Right lobe of liver (tissue), 6 donors: ENCODE results near the gene TNFRSF9. TPM values are rescaled to one million over a fixed set of nuclear protein-coding genes. Genes with fewer than 3 reads are reported as not detected.

ENCODE experiments used
- ATAC-seq, 4 donors: fragments of 200-7000 bp; cut with Tn5 transposase; one replicate each; pipeline ENCODE4 v1.9.1; 2020; ENCODE audit warnings: mild to moderate bottlenecking in 4 of 4, moderate library complexity in 4 of 4
- DNase-seq, 3 donors: peaks; one replicate each; pipeline ENCODE4 v3.0.0-alpha.2; 2020
- H3K27ac ChIP-seq, 3 donors: fragments of 200-600 bp; one replicate each; pipeline ENCODE4 v1.8.0; 2022
- H3K27me3 ChIP-seq, 2 donors: fragments of 200-600 bp; one replicate each; pipeline ENCODE4 v1.8.0; 2022
- H3K36me3 ChIP-seq, 4 donors: fragments of 200-600 bp; sonication (generic) in 1 of 4; one replicate each; pipeline versions ENCODE4 v1.5.1 to v1.8.0; 2017 to 2022; ENCODE audit warnings: control low read depth in 1 of 4
- H3K4me1 ChIP-seq, 4 donors: fragments of 200-600 bp; sonication (generic) in 1 of 4; one replicate each; pipeline versions ENCODE4 v1.5.1 to v1.8.0; 2017 to 2022; ENCODE audit warnings: control low read depth in 1 of 4
- H3K4me3 ChIP-seq, 3 donors: fragments of 200-600 bp; one replicate each; pipeline ENCODE4 v1.8.0; 2022
- H3K9me3 ChIP-seq, 4 donors: fragments of 200-600 bp; sonication (generic) in 1 of 4; one replicate each; pipeline versions ENCODE4 v1.5.1 to v1.8.0; 2017 to 2022; ENCODE audit warnings: control low read depth in 1 of 4
- POLR2A ChIP-seq: fragments of 450-650 bp; IDR thresholded peaks from one replicate; pipeline ENCODE4 v1.6.1; 2017; ENCODE audit warnings: antibody characterized with exemption, mild to moderate bottlenecking
- WGBS: methylation state at CpG from one replicate; pipeline ENCODE4 v1.1.6; 2018; ENCODE audit warnings: low coverage, low lambda C conversion rate; ENCODE audit not compliant: insufficient coverage; ENCODE audit errors: missing lambda C conversion rate; 5-methylcytosine and 5-hydroxymethylcytosine counted together
- intact Hi-C, 2 donors: fragments of 100-400 bp; cut with DNase I; formaldehyde crosslinking; loops; one replicate each; pipeline versions ENCODE4 v1.11.2 to v1.14.1; 2022
- total RNA-seq, 6 experiments: library from RNA; depleted of rRNA in 2 of 6; stranded (reverse); fragments of >200 nt in 2 of 6; fragmentation: NEBNext Ultra II Directional in 3 of 6; extraction: Animal tissue kit (Norgen Biotek cat#: 25700) in 3 of 6; gene quantifications; one replicate each; pipeline versions ENCODE4 v1.1.0 to v1.2.4, GENCODE V29; 2016 to 2023
- TF ChIP-seq, protein P1 (sequence below), 4 donors: fragments of 200-600 bp in 3 of 4; fragments of 450-650 bp in 1 of 4; IDR thresholded peaks; one replicate each; pipeline versions ENCODE4 v1.5.1 to v1.8.0; 2016 to 2022; ENCODE audit warnings: antibody characterized with exemption in 4 of 4, mild to moderate bottlenecking in 2 of 4
- donor health status: DM: no; HTN: yes; CAD: no.
- donor health status: DM: no; HTN: no; CAD: no.
- donor health status: DM: no; HTN: no; CAD: no.
- donor health status: DM: no; HTN: yes; CAD: no.
- donor health status: DM: no; HTN: yes; CAD: no.

Gene TNFRSF9
- total RNA-seq, 6 experiments from 2014 or later, result 0.06 to 0.22 (median 0.10) TPM; not detected in 2

DNA sequence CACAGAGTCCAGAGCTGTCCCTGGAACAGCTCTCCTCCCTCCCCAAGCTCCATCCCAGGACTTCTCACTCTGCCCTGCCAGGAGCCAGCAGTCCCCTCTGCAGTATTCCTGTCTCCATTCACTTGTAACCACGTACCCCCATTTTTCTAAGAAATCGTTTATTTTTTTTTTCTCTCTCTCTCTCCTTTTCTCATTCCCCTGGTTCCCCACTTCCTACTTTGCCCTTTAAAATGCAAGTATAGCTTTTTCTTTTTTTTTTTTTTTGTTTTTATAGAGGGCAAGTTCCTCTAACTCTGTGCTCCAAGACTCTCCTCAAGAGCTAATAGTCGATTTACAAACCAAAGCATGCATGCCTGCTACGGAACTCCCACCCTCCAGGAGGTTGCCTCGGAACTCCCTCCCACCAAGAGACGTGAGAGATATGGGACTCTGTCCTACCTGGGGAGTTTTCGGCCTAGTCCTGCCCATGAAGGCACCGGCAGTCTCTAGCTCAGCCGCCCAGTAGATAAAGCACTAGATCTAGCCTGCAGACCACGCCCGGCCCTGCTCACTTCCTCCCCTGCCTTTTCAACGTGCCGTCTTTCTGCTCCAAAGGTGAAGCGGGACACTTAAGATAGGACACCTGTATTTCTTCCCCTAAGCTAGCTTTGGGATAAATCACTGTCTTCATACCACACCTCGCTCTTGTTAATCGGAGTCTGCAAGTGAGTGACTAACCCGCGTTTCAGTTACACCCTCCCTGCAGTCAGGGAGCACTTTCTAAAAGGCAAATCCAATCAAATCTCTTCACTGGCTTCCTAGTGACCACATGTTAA is 27.7 kb downstream of the TNFRSF9 start:
- Histone ChIP-seq H3K27me3 (peaks cover 0 to 8% of the 10 kb centered on the region in 2 donors), H3K9me3 (no peaks in the 10 kb centered on the region), H3K4me3 (no peak overlapping the region), H3K36me3 (no peaks in the 10 kb centered on the region), H3K27ac (no peak overlapping the region), H3K4me1 (no peaks in the 10 kb centered on the region)
- WGBS, result 49% methylated on average over 15 of the region's 18 CpGs
- TF ChIP-seq, protein P1, sequence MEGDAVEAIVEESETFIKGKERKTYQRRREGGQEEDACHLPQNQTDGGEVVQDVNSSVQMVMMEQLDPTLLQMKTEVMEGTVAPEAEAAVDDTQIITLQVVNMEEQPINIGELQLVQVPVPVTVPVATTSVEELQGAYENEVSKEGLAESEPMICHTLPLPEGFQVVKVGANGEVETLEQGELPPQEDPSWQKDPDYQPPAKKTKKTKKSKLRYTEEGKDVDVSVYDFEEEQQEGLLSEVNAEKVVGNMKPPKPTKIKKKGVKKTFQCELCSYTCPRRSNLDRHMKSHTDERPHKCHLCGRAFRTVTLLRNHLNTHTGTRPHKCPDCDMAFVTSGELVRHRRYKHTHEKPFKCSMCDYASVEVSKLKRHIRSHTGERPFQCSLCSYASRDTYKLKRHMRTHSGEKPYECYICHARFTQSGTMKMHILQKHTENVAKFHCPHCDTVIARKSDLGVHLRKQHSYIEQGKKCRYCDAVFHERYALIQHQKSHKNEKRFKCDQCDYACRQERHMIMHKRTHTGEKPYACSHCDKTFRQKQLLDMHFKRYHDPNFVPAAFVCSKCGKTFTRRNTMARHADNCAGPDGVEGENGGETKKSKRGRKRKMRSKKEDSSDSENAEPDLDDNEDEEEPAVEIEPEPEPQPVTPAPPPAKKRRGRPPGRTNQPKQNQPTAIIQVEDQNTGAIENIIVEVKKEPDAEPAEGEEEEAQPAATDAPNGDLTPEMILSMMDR (IDR thresholded peaks at IDR 0.05), result no peak
- no peak for TF ChIP-seq POLR2A
- ATAC-seq, result no peak
- intact Hi-C loops, result no loop called here
- DNase-seq, result no peak

DNA sequence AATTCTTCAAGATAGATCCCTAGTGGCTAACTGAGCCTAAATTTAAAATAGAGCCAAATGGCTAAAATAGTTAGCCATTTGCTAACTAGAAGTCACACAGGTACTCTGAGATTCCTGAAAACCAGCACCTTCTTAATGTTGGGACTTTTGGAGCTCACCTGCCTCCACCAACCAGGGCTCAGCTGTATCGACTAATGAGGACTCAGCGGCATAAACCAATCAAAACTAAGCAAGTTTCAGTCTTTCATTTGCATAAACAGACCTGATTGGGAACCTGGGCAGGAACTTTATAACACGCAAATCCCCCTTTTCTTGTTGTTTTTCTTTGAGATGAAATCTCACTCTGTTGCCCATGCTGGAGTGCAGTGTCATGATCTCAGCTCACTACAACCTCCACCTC is 28.5 kb downstream of the TNFRSF9 start:
- Histone ChIP-seq H3K4me3 (no peak overlapping the region), H3K27ac (no peak overlapping the region), H3K36me3 (no peaks in the 10 kb centered on the region), H3K9me3 (no peaks in the 10 kb centered on the region), H3K27me3 (peaks cover 0 to 8% of the 10 kb centered on the region in 2 donors), H3K4me1 (no peaks in the 10 kb centered on the region)
- no peak for DNase-seq
- TF ChIP-seq, protein P1 (IDR thresholded peaks at IDR 0.05), result no peak
- no peak for TF ChIP-seq POLR2A
- WGBS, result 100% methylated on average over 2 of the region's 3 CpGs
- intact Hi-C loops, result no loop called here
- no peak for ATAC-seq

DNA sequence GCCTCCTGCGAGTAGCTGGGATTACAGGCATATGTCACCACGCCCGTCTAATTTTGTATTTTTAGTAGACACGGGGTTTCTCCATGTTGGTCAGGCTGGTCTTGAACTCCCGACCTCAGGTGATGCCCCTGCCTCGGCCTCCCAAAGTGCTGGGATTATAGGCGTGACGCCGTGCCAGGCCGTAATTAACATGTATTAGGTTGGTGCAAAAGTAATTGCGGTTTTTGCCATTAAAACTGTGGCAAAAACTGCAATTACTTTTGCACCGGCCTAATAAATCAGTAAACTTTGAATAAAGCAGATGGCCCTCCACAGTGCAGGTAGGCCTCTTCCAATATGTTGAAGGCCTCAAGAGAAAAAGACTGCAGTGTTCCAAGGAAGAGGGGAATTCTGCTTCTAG is 35.4 kb downstream of the TNFRSF9 start:
- Histone ChIP-seq H3K27ac (no peak overlapping the region), H3K27me3 (no peaks in the 10 kb centered on the region), H3K4me3 (no peak overlapping the region), H3K9me3 (no peaks in the 10 kb centered on the region), H3K36me3 (no peaks in the 10 kb centered on the region), H3K4me1 (no peaks in the 10 kb centered on the region)
- ATAC-seq (no peak), DNase-seq (no peak)
- intact Hi-C loops, result no loop called here
- 59% methylated on average over 5 of the region's 12 CpGs for WGBS
- no peak for TF ChIP-seq POLR2A
- TF ChIP-seq, protein P1 (IDR thresholded peaks at IDR 0.05), result no peak

DNA sequence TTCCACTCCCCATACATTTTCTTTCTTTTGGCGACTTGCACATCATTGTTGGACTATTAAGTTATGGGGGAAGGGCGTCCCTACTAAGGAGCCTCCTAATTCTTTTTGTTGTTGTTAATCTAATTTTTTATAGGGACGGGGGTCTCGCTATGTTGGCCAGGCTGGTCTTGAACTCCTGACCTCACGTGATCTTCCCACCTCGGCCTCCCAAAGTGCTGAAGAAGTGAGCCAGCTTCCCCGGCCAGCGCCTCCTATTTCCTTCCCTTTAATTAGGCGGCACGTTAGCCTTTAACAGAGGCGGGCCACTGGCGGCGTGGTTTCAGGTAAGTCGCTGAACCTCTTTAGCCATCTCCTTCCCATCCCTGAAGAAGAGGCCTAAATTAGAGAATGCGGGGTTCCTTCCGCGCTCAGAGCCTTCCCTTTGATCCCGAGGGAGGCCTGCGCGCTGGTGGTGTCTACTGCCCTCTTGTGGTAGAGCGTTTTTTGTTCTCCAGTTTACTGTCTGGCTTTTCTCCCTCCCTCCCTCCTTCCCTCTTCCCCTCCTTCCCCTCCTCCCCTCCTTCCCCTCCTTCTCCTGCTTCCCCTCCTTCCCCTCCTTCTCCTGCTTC is 38.1 kb downstream of the TNFRSF9 start:
- intact Hi-C loops, result no loop called here
- DNase-seq (peak; percentile 49 to 63 (median 62)), ATAC-seq (peak; percentile 95 to 99 (median 98))
- Histone ChIP-seq H3K4me3 (no peak overlapping the region), H3K36me3 (no peaks in the 10 kb centered on the region), H3K27ac (no peak overlapping the region), H3K9me3 (no peaks in the 10 kb centered on the region), H3K4me1 (no peaks in the 10 kb centered on the region), H3K27me3 (no peaks in the 10 kb centered on the region)
- TF ChIP-seq, protein P1 (IDR thresholded peaks at IDR 0.05), result peak; percentile 50 to 68 (median 65)
- no peak for TF ChIP-seq POLR2A
- WGBS, result 10% methylated on average over 20 of the region's 21 CpGs
